Endothelial cell of umbilical vein (primary cell): ENCODE data around the gene PSMC6.

Source experiments
- EZH2 ChIP-seq: IDR thresholded peaks from 2 replicates; pipeline ENCODE4 v1.6.1; 2012; ENCODE audit warnings: borderline replicate concordance, low read depth, mild to moderate bottlenecking, moderate library complexity, low read length, inconsistent platforms; ENCODE audit not compliant: severe bottlenecking
- TF ChIP-seq, protein P1 (sequence below), 2 donors: IDR thresholded peaks; 1 replicate in 1 of 2; 2 replicates in 1 of 2; pipeline ENCODE4 v1.5.1; 2011; ENCODE audit warnings: low read length in 2 of 2, mild to moderate bottlenecking in 2 of 2, moderate library complexity in 2 of 2, control low read depth in 1 of 2, inconsistent platforms in 1 of 2, low read depth in 1 of 2; ENCODE audit not compliant: insufficient read depth in 1 of 2; ENCODE audit errors: extremely low read depth in 1 of 2

DNA sequence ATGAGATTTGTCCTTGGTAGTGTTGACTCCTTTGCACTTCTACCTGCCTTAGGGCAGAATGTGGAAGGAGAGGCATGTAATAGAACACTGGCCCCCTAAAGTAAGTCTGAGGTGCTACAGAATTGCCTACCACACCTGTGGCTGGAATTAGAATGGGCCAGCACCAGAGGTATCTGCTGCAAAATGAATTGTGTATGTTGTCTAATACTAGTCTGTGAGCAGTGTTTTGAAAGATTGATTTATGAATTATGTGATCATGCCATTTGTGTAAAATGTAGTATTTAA lies 17.3 kb downstream of the PSMC6 start:
- TF ChIP-seq EZH2, result no peak
- TF ChIP-seq, protein P1, sequence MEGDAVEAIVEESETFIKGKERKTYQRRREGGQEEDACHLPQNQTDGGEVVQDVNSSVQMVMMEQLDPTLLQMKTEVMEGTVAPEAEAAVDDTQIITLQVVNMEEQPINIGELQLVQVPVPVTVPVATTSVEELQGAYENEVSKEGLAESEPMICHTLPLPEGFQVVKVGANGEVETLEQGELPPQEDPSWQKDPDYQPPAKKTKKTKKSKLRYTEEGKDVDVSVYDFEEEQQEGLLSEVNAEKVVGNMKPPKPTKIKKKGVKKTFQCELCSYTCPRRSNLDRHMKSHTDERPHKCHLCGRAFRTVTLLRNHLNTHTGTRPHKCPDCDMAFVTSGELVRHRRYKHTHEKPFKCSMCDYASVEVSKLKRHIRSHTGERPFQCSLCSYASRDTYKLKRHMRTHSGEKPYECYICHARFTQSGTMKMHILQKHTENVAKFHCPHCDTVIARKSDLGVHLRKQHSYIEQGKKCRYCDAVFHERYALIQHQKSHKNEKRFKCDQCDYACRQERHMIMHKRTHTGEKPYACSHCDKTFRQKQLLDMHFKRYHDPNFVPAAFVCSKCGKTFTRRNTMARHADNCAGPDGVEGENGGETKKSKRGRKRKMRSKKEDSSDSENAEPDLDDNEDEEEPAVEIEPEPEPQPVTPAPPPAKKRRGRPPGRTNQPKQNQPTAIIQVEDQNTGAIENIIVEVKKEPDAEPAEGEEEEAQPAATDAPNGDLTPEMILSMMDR (IDR thresholded peaks at IDR 0.05; ENCODE audit: extremely low read depth in 1 of 2, insufficient read depth in 1 of 2, low read depth in 1 of 2, low read length in 2 of 2), result no peak
